LNCAP (cell line): ENCODE results near the gene TBC1D9B.

Source experiments
- TF ChIP-seq, protein P1 (sequence below): fragments of 450-650 bp; IDR thresholded peaks from 2 replicates; pipeline ENCODE4 v1.5.1; 2017; ENCODE audit warnings: mild to moderate bottlenecking

The TBC1D9B gene

DNA sequence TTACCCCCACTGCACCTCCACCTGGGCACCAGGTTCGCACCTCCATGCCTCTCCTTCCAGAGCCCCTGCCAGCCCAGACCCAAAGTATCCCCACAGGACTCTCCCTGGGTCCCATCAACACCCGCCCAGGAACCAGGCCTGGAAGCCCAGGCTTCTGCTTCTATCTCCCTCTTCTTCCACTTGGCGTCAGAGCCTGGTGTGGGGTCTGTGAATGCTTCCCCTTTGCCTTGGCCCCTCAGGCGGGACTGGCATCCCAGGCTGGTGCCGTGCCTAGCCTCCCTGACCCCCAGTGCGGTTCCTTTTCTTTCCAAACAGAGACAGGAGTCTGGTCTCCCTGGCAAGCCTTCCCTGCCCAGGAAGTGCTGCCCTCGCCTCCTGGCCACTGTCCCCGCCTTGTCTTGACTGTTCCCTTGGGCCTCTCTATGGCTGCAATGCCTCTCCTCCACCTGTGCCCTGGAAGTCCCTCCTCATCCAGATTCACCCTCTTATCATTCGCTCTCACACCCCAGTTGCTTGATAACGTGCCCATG is 7.8 kb upstream of the TBC1D9B start:
- TF ChIP-seq, protein P1, sequence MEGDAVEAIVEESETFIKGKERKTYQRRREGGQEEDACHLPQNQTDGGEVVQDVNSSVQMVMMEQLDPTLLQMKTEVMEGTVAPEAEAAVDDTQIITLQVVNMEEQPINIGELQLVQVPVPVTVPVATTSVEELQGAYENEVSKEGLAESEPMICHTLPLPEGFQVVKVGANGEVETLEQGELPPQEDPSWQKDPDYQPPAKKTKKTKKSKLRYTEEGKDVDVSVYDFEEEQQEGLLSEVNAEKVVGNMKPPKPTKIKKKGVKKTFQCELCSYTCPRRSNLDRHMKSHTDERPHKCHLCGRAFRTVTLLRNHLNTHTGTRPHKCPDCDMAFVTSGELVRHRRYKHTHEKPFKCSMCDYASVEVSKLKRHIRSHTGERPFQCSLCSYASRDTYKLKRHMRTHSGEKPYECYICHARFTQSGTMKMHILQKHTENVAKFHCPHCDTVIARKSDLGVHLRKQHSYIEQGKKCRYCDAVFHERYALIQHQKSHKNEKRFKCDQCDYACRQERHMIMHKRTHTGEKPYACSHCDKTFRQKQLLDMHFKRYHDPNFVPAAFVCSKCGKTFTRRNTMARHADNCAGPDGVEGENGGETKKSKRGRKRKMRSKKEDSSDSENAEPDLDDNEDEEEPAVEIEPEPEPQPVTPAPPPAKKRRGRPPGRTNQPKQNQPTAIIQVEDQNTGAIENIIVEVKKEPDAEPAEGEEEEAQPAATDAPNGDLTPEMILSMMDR = no peak

DNA sequence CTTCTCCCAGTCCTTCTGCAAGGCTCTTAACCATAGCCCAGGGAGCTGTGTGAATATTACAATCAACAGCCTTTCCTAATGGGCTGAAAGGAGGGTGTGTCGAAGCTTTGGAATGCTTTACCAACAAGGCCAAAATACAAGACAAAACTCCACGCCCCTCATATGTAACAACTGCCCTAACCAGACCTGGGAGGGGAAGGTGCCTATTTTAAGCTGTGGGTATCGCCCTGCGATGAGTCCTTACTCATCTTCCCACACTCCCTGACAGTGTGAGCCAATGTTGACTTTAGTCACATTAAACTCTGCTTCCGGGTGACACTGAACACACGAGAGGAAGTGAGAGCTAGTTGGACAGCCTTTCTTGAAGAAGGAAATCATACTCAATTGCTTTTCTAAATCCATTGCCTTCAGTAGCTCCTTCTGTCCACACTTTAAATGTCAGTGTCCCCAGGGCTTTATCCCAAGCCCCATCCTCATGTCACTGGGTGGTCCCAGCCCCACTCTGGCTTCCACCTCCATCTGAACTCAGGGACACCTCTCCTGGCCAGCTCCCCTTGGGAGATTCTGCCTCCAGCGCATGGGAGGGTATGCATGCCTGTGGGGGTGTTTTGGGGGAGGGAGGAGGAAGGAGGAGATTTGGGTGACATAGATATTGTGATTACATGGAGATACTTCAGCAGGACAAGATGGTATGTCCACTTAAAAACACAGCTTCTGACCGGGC is 6.5 kb upstream of the TBC1D9B start:
- TF ChIP-seq, protein P1 = no peak

DNA sequence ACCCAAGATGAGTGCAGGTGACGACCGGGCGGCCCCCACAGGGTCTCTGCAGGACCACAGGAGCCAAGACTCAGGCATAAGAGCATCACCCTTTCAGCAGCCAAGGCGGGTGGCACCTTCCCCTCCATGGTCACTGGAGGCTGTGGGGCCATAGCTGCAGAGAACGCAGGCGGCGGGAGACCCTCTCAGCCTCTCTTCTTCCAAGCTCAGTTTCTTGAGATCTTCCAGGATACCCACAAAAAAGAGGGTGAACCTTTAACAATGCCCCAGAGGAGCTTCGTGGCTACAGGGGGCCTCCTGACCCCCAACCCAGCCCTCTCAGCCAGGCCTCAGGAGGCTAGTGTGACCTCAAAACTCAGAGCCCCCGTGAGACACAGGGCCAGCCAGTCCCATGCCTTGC is 5.8 kb upstream of the TBC1D9B start:
- TF ChIP-seq, protein P1 = no peak

DNA sequence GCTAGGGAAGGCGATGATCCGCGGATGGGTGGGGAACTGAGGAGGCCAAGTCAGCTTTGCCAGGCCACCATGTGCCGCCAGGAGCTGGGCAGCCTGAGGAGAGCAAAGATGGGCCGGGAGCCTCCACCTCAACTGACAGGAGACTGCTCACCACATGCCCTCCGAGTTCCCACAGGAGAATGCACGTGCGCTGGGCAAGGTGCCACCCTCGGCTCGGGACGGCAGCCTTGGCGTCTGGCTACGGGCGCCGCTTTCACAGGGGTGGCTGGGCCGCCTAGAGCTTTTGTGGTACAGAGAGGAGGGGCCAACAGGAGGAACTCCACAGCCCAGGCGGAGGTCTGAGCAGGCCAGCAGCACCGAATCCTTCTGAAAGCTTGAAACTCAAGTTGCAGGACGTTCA is 5.3 kb upstream of the TBC1D9B start:
- TF ChIP-seq, protein P1 = no peak

DNA sequence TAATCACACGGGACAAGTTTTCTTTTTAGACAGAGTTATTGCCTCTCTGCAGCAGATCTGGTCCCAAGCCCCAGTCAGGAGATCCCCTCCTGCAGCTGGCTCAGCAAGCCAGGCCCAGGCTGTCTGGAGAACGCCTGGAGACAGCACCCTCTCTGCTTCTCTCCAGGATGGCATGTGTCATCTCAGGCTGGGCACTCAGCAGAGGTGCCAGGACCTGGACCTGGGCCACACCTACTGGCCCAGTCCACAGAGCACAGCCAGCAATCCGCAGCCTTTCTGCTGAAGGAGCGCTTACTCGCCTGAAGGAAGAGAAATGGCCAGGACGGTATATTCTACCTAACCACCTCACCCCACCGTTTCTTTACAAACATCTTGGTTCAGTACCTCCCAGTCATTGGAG is 4.7 kb upstream of the TBC1D9B start:
- TF ChIP-seq, protein P1 = no peak

DNA sequence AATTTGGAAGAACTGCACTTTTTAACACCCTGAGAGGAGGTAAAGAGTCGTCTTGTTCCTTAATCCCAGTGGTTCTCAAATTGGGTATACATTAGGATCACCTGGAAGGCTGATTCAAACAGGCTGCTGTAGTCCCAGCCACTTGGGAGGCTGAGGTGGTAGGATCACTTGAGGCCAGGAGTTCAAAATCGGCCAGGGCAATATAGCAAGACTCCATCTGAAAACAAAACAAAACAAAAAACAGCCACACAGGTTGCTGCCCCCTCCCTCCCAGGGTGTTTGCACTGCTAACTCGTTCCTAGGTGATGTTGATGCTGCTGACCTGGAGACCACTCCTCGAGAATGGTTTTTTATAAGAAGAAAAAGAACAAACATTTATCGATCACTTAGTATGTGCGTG is 1.5 kb upstream of the TBC1D9B start:
- TF ChIP-seq, protein P1 = no peak

DNA sequence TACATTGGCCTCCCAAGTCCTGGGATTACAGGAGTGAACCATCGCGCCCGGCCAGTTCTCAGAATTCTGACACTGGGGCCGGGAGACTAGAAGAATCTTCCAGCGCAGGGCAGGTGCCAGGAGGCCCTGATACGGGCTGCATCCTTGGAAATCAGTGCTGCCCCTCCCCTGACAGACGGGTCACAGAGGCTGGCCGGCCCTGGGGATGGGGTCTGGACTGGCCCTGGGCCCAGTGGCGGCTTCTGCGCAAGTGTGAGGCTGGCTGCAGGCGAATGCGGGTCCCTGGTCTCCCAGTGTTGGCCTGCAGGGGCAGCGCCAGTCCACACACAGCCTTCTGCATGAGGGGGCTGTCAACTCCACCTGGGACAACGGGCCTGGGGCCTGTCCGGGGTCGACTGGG is 831 bp upstream of the TBC1D9B start:
- TF ChIP-seq, protein P1 = no peak
